ENCODE results near the gene TMEM170B.

Gene TMEM170B

GRCh38 chr6:11537229-11538051, at the start of gene TMEM170B:
TSS of gene TMEM170B (plus strand) at chr6:11537749. CDS start at chr6:11538278, 529 bp downstream.
- DNase-seq (ENCODE audit: low read depth) = peak; percentile 92

GRCh38 chr6:11490996-11491395, 46.6 kb upstream of the TMEM170B start:
- DNase-seq (ENCODE audit: low read depth) = no peak

- no peak for DNase-seq (ENCODE audit: low read depth)
Observed at GRCh38 chr6:11491596-11492463, 45.7 kb upstream of the TMEM170B start.

DNA sequence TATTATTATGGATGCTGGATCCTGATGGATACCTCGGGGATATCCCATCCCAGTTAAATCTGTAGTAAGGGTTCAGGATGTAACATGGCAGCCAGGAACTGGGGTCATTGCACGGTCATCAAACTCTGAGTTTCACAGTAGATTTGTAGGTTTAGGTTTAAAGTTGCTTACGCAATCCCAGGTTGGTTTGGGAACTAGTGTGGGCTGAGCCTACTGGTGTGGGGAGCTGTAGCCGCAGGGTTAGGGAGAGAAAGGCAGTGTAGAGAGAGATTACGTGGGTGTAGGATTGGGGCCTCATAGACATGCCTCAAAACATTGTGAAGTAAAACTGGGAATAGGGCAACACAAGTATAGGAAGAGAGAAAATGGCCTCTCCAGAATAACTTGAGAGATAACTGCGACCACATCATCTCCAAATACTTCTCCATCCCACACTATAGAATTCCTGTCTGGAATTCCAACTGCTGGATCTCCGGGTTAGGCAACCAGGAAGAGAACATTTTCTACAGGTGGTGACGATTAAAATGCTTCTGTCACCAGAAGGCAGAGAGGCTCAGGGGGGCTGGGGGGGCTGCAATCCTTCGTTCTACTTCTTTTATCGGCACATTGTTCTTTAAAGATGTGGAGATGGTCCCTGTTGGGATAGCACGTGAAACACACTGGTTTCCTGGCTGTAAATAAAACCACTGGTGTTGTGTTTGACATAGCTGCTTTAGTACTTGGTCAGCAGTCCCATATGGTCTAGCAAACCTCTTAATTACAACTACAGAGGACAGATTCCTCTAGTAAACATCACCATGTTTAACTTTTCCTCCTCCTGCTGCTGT, 44.9 kb upstream of the TMEM170B start:
- DNase-seq (ENCODE audit: low read depth) = no peak

- no peak for DNase-seq (ENCODE audit: low read depth)
Observed at GRCh38 chr6:11493974-11494373, 43.6 kb upstream of the TMEM170B start.

- no peak for DNase-seq (ENCODE audit: low read depth)
Observed at GRCh38 chr6:11494786-11495564, 42.6 kb upstream of the TMEM170B start.

GRCh38 chr6:11495565-11496145, 41.9 kb upstream of the TMEM170B start:
- DNase-seq (ENCODE audit: low read depth) = no peak

GRCh38 chr6:11496152-11497060, 41.1 kb upstream of the TMEM170B start:
- peak; percentile 52 for DNase-seq (ENCODE audit: low read depth)

GRCh38 chr6:11497107-11497506, 40.4 kb upstream of the TMEM170B start:
- no peak for DNase-seq (ENCODE audit: low read depth)

DNA sequence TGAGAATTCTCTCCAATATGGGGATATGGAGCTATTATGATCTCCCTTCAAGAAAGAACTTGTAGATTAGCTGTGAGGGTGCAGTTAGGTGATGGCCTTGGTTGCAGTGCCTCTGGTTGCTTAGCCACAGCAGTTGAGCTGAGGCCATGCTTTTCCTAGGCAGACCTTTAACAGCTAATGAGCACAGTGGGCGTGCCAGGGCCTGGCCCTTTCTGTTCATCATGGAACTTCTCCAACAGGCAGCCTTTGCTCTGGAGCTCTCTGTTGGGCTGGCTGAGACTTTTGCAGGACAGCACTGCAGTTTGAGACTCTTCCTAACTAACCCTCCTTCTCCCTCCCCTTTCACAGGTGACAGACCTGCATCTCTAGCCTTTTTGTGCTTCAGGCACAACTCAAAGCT, 39.7 kb upstream of the TMEM170B start:
- DNase-seq (ENCODE audit: low read depth) = no peak

GRCh38 chr6:11500008-11500407, 37.5 kb upstream of the TMEM170B start:
- no peak for DNase-seq (ENCODE audit: low read depth)

GRCh38 chr6:11509471-11509870, 28.1 kb upstream of the TMEM170B start:
- no peak for DNase-seq (ENCODE audit: low read depth)

DNA sequence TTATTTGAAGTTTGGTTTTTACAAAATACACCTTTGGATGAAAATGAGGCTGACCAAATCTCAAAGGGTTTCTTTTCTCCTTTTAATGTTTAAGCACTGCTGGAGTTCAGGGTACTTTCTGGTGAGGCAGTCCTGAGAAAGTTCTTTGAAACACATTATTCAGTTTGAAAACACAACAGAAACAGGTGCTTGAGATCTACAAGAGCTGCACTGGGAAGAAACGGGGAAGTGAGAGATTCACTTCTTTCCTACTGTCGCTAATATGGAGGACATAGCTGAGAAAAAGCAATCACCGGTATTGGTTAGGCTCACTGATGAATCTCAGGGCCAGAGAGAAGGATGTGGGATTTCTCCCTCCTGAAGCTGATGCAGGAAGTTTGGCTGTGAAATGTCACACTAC, 22.9 kb upstream of the TMEM170B start:
- no peak for DNase-seq (ENCODE audit: low read depth)

GRCh38 chr6:11515763-11516162, 21.8 kb upstream of the TMEM170B start:
- DNase-seq (ENCODE audit: low read depth) = no peak

DNA sequence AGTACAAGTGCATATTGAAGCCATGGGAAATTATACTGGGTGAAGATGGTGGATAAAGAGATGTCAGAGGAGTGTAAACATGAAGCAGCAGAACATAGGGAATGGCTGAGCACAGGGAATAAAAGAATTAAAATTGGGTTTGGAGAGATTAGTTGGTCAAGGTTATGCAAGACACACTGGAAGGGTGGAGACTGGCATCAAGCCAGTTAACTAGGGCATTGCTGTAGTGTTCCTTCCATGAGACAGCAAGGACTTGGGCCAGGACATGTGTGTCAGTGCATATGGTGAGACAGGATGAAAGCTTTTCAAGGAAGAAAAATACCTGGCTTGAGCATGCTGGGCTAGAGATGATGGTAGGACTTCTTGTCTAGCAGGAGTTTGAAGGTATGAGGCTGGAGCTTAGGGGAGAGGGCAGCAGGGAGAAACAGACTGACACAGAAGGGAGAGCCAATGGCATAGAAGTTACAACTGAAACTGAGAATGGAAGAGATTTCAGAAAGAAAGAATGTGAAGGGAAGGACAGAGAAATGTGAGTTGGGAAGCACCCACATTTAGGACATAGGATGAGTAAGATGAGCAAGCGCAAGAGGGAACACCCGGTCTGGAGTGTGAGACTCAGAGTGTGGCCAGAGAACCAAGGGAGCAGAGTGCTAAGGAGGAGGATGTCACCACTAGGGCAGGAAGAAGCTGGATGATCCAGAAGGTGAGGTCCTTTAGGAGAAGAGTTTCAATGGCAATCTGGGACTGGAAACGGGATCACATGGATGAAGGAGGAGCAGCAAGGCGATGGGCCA, 14.5 kb upstream of the TMEM170B start:
- DNase-seq (ENCODE audit: low read depth) = no peak

DNA sequence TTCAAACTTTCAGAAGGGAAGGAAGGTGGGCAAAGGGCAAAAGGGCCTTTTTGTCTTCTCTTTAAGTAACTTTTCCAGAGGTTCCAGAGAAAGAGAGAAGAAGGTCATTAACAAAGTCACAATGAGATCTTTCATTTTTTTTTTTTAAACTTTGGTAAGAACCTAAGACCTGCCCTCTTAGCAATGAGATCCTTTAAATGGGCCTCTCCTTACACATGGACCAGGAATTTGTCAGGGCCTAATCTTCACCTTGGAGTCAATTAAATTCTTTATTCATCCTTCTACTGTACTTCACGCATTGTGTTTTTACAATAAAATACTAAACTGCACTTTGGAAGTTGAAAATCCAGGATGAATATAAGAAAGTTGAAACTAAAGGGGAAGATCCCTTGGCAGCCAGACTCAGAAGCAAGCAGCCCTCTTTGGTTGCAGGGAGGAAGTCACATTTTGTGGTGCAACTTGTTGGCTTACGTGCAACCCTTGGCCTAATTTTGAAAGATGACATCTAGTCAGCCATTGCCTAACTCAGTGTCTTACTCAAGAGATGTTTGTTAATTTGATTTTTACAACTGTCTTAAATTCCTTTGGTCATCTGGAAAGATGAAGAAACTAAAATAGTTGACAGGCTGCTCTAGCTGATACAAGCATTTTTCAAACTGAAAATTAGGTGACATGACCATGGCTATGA, 11.9 kb upstream of the TMEM170B start:
- no peak for DNase-seq (ENCODE audit: low read depth)

DNA sequence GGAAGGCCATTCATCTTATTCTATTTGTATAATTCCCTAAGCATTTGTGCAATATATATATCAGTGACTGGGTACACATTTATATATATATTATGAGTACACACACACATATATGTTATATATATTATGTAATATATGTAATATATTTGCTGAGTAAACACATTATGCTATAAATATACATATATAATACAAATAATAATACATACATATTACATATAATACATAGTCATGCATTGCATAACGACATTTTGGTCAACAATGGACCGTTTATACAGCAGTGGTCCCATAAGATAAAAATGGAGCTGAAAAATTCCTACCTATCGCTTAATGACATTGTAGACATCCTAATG, 11.4 kb upstream of the TMEM170B start:
- DNase-seq (ENCODE audit: low read depth) = no peak

- no peak for DNase-seq (ENCODE audit: low read depth)
Observed at GRCh38 chr6:11527274-11527870, 10.2 kb upstream of the TMEM170B start.
